Adrenal gland (tissue), 12 donors: ENCODE measurements around the gene CLK3. TPM values are rescaled to one million over a fixed set of nuclear protein-coding genes. Genes with fewer than 3 reads are reported as not detected.

Experiments
- DNase-seq, 7 donors: peaks; one replicate each; pipeline ENCODE4 v3.0.0-alpha.2; 2019 to 2020
- H3K27ac ChIP-seq, 5 donors: fragments of 200-600 bp; sonication (generic) in 4 of 5; 1 replicate in 3 of 5; 2 replicates in 2 of 5; pipeline versions ENCODE4 v1.5.1 to v1.8.0; 2016 to 2020; ENCODE audit warnings: mild to moderate bottlenecking in 1 of 5
- H3K27me3 ChIP-seq: fragments of 200-600 bp; 2 replicates; pipeline ENCODE4 v1.8.0; 2021
- H3K36me3 ChIP-seq, 2 donors: fragments of 200-600 bp; replicated peaks in 1 of 2; 1 replicate in 1 of 2; 2 replicates in 1 of 2; pipeline versions ENCODE4 v1.5.1 to v1.8.0; 2018 to 2022
- H3K4me1 ChIP-seq, 2 donors: fragments of 200-600 bp; replicated peaks in 1 of 2; 1 replicate in 1 of 2; 2 replicates in 1 of 2; pipeline versions ENCODE4 v1.5.1 to v1.8.0; 2018 to 2021
- H3K4me3 ChIP-seq, 4 donors: fragments of 200-600 bp; sonication (generic) in 3 of 4; one replicate each; pipeline ENCODE4 v1.5.1; 2016 to 2018
- H3K9me3 ChIP-seq, 3 donors: fragments of 200-600 bp; sonication (generic) in 1 of 3; replicated peaks in 1 of 3; 1 replicate in 2 of 3; 2 replicates in 1 of 3; pipeline versions ENCODE4 v1.5.1 to v1.8.0; 2016 to 2021
- POLR2A ChIP-seq, 2 donors: fragments of 450-650 bp; IDR thresholded peaks; one replicate each; pipeline ENCODE4 v1.6.1; 2017; ENCODE audit warnings: antibody characterized with exemption in 2 of 2, mild to moderate bottlenecking in 2 of 2, moderate library complexity in 1 of 2
- WGBS, 4 donors: extraction: QIAGEN DNeasy Blood & Tissue Kit in 2 of 4; methylation state at CpG; one replicate each; pipeline versions ENCODE4 v1.1.5 to v1.1.7; 2013 to 2017; 5-methylcytosine and 5-hydroxymethylcytosine counted together
- intact Hi-C, 2 donors: fragments of 100-400 bp; cut with DNase I; formaldehyde crosslinking; loops; one replicate each; pipeline versions ENCODE4 v1.14.1 to v1.15.0; 2022 to 2023
- polyA plus RNA-seq, 3 donors: library from polyadenylated mRNA; stranded (reverse); fragments of 200-250 nt in 2 of 3; fragments of 350-450 nt in 1 of 3; fragmentation: Illumina TruSeq in 1 of 3; extraction: RNeasy Lipid Tissue Mini Kit (QIAGEN cat#74804) in 1 of 3; gene quantifications; one replicate each; pipeline ENCODE4 v1.2.3, GENCODE V29; 2013 to 2014
- total RNA-seq, 9 donors: library from RNA; depleted of rRNA in 4 of 9; stranded (reverse); fragments of >200 nt in 4 of 9; fragments of 120-200 nt in 1 of 9; fragmentation: NEBNext Ultra II Directional in 1 of 9; extraction: Animal tissue kit (Norgen Biotek cat#: 25700) in 1 of 9; gene quantifications; one replicate each; pipeline versions ENCODE4 v1.1.0 to v1.2.4, GENCODE V29; 2013 to 2023
- TF ChIP-seq, protein P1 (sequence below), 6 experiments: fragments of 450-650 bp in 4 of 6; fragments of 200-600 bp in 2 of 6; sonication (generic) in 1 of 6; IDR thresholded peaks; 1 replicate in 5 of 6; 2 replicates in 1 of 6; pipeline versions ENCODE4 v1.5.1 to v1.8.0; 2016 to 2021; ENCODE audit warnings: antibody characterized with exemption in 6 of 6, mild to moderate bottlenecking in 2 of 6, moderate library complexity in 1 of 6
- donor health status: healthy with polysubstance abuse.
- donor health status: Bipolar disorder and iron deficiency.
- donor health status: DM: yes; HTN: yes; CAD: no.
- donor health status: DM: no; HTN: no; CAD: no.
- donor health status: DM: no; HTN: no; CAD: no.
- donor health status: DM: yes; HTN: yes; CAD: no.

The CLK3 gene
- total and polyA plus RNA-seq, 12 donors = 26.2 to 160 (median 66.1) TPM

DNA sequence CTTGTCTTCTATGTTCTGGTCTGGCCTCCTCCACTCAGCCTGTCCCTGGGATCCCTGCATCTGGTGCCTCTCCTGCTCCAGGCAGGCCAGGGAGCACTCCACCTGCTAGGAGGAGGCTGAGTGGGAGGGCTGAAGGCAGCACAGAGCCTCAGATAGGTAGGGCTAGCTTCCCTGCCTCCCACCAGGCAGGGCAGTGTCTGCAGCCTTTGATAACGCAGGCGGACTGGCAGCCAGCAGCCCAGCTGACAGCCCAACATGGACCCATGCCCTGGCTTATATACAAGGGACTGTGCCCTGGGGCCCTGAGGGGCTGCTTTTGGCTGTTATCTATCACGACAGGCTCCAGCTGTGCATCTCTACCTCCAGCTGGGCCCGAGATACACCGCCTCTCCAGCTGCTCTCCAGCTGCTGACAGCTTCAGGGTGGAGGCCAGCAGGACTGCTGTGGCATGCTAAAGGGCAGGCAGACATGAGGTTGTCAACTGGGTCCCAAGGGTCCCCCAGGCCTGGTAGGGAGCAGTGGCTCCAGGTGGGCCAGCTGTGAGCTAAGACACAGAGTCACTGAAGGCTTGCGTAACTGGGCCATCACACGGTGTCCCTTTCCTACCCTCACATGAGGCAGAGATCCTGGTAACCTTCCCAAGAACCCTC, 5.2 kb upstream of the CLK3 start:
- 43 to 66% (median 62%) methylated on average over 2 to 7 of the region's 7 CpGs for WGBS, 4 donors
- intact Hi-C loops = loop anchor here in 1 of 2 donors (10.0 kb wide), 1 partner anchor 66 kb away; the partner anchor contains the start of gene ARID3B
- TF ChIP-seq POLR2A (IDR thresholded peaks at IDR 0.05) = no peak
- TF ChIP-seq, protein P1, sequence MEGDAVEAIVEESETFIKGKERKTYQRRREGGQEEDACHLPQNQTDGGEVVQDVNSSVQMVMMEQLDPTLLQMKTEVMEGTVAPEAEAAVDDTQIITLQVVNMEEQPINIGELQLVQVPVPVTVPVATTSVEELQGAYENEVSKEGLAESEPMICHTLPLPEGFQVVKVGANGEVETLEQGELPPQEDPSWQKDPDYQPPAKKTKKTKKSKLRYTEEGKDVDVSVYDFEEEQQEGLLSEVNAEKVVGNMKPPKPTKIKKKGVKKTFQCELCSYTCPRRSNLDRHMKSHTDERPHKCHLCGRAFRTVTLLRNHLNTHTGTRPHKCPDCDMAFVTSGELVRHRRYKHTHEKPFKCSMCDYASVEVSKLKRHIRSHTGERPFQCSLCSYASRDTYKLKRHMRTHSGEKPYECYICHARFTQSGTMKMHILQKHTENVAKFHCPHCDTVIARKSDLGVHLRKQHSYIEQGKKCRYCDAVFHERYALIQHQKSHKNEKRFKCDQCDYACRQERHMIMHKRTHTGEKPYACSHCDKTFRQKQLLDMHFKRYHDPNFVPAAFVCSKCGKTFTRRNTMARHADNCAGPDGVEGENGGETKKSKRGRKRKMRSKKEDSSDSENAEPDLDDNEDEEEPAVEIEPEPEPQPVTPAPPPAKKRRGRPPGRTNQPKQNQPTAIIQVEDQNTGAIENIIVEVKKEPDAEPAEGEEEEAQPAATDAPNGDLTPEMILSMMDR (IDR thresholded peaks at IDR 0.05) = no peak

DNA sequence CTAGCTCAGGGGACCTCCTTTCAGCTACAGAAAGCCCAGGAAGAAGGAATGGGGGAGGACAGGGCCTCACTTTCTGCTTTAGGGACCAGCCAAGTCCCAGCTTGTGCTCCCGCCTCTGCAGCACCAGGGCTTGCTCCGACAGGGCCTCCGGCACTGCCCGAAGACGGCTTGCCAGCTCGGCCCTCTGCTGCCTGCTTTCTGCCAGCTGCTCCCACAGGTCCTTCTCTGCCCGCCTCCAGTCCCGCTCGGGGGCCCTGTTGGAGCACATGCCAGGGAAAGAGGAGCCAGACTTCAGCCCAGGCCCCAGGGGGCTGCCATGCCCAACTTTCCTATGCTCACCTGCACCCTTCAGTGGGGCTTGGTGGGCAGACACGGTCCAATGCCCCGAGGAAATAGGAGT, 4.3 kb upstream of the CLK3 start:
- Histone ChIP-seq H3K27me3 (no peaks in the 10 kb centered on the region), H3K4me3 (no peak overlapping the region), H3K4me1 (peaks cover 0 to 8% of the 10 kb centered on the region in 2 donors), H3K36me3 (no peaks in the 10 kb centered on the region), H3K9me3 (no peaks in the 10 kb centered on the region), H3K27ac (no peak overlapping the region)
- WGBS, 4 donors = 85 to 88% (median 87%) methylated on average over 11 of the region's 11 CpGs; no CpG with 5 or more reads in 1 of the 4 donors
- TF ChIP-seq, protein P1 (IDR thresholded peaks at IDR 0.05) = no peak
- no peak for DNase-seq
- intact Hi-C loops = loop anchor here in 1 of 2 donors (10.0 kb wide), 1 partner anchor 67 kb away; the partner anchor contains the start of gene ARID3B

More for the DNA sequence above, 5.2 kb upstream of the CLK3 start:
- Histone ChIP-seq H3K27me3 (no peaks in the 10 kb centered on the region), H3K36me3 (no peaks in the 10 kb centered on the region), H3K4me1 (peaks cover 0 to 7% of the 10 kb centered on the region in 2 donors), H3K27ac (no peak overlapping the region), H3K4me3 (no peak overlapping the region), H3K9me3 (no peaks in the 10 kb centered on the region)
- no peak for DNase-seq

DNA sequence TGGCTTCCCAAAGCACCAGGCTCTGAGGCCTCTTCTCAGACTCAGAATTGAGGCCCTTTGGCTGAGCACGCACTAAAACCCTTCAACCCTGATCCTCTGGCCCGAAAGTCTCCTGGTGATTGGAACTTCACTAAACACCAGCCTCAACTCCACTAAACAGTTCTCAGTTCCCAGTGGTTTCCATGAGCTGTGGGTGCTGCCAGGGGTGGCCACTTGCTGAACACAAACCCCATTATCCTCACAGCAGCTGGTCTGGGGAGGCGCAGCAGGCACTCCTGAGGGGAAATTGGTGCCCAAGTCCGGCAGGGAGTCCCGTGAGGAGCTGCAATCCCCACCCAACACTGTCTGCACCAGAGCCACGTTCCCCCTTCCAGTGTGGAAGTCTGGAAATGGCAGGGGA, 3.8 kb upstream of the CLK3 start:
- Histone ChIP-seq H3K27ac (no peak overlapping the region), H3K4me3 (no peak overlapping the region), H3K27me3 (no peaks in the 10 kb centered on the region), H3K4me1 (peaks cover 4 to 13% of the 10 kb centered on the region in 2 donors), H3K36me3 (no peaks in the 10 kb centered on the region), H3K9me3 (no peaks in the 10 kb centered on the region)
- no peak for DNase-seq
- TF ChIP-seq, protein P1 (IDR thresholded peaks at IDR 0.05) = no peak
- no peak for TF ChIP-seq POLR2A (IDR thresholded peaks at IDR 0.05)
- WGBS, 4 donors = 86 to 95% (median 86%) methylated on average over 2 to 6 of the region's 6 CpGs
- intact Hi-C loops = loop anchor here in 1 of 2 donors (10.0 kb wide), 1 partner anchor 67 kb away; the partner anchor contains the start of gene ARID3B

DNA sequence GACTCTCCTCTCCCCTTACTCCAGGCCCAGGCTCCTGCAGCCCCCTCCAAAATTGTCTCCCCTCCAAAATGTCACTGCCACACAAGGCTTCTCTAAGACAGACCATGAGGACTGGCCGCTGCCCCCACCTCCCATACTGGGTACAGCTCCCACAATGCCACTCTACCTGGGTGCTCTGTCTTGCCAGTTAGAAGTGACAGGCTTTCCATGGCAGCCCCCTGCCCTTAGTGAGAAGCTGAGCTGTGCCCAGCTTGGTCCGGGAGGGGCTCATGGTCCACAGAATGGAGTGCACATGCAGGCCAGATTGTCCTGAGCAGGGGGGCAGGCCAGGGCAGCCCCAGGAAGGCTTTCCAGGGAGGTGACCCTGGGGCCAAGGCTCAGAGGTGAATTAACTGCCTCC, 3.0 kb upstream of the CLK3 start:
- peaks cover 9 to 22% of the 10 kb centered on the region in 2 donors for H3K4me1 ChIP-seq
- H3K4me3 ChIP-seq = no peak overlapping the region
- no peaks in the 10 kb centered on the region for H3K27me3 ChIP-seq
- DNase-seq = no peak
- intact Hi-C loops = loop anchor here in 1 of 2 donors (10.0 kb wide), 1 partner anchor 68 kb away; the partner anchor contains the start of gene ARID3B
- H3K9me3 ChIP-seq = no peaks in the 10 kb centered on the region
- 67 to 88% (median 85%) methylated on average over 1 to 2 of the region's 2 CpGs for WGBS, 4 donors
- H3K36me3 ChIP-seq = no peaks in the 10 kb centered on the region
- no peak overlapping the region for H3K27ac ChIP-seq
- TF ChIP-seq, protein P1 (IDR thresholded peaks at IDR 0.05) = no peak
- TF ChIP-seq POLR2A (IDR thresholded peaks at IDR 0.05) = no peak
